ENCODE measurements around the gene TENM3. TPM values are rescaled to one million over a fixed set of nuclear protein-coding genes. Genes with fewer than 3 reads are reported as not detected.

The TENM3 gene
- total RNA-seq, 4 donors from 2014 or later: 0.69 to 8.2 (median 2.3) TPM

GRCh38 chr4:182569561-182569960 lies 326.4 kb downstream of the TENM3 start:
- intact Hi-C loops (cut with DNase I; ENCODE audit: low total_unique reads): no loop called here
- 90 to 92% methylated on average over 4 of the region's 4 CpGs for WGBS, 2 donors
- H3K4me3 ChIP-seq (ENCODE audit: low read depth, poor library complexity, severe bottlenecking): no peak overlapping the region
- no peak for DNase-seq (ENCODE audit: low spot score in 2 of 2)
- TF ChIP-seq CTCF (IDR thresholded peaks at IDR 0.05) (no peak), POLR2A (IDR thresholded peaks at IDR 0.05) (no peak)

- no peak for DNase-seq (ENCODE audit: low spot score in 2 of 2)
- TF ChIP-seq CTCF (IDR thresholded peaks at IDR 0.05) (no peak), POLR2A (IDR thresholded peaks at IDR 0.05) (no peak)
- intact Hi-C loops (cut with DNase I; ENCODE audit: low total_unique reads): no loop called here
- WGBS, 2 donors: 73 to 77% methylated on average over 5 of the region's 5 CpGs
- no peak overlapping the region for H3K4me3 ChIP-seq (ENCODE audit: low read depth, poor library complexity, severe bottlenecking)
Observed at GRCh38 chr4:182574706-182575105, 331.5 kb downstream of the TENM3 start.

DNA sequence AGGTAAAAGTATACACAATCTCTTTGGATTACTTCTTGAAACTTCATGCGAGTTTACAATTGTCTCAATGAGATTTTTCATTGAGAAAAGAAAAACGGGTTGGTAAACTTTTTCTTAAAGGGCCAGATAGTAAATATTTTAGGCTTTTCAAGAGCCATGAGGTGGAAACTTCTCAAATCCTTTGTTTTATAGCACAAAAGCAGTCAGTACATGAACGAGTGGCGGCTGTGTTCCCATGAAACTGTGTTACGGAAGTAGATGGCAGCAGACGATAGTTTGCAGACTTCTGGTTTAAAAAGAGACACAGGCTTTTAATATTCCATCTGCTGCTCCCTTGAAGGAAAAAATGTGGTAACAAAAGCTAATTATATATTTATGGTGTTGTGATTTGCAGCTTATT lies 332.0 kb downstream of the TENM3 start:
- 51 to 55% methylated on average over 6 of the region's 6 CpGs for WGBS, 2 donors
- H3K4me3 ChIP-seq (ENCODE audit: low read depth, poor library complexity, severe bottlenecking): no peak overlapping the region
- TF ChIP-seq POLR2A (IDR thresholded peaks at IDR 0.05) (no peak), CTCF (IDR thresholded peaks at IDR 0.05) (no peak)
- intact Hi-C loops (cut with DNase I; ENCODE audit: low total_unique reads): no loop called here
- no peak for DNase-seq (ENCODE audit: low spot score in 2 of 2)

DNA sequence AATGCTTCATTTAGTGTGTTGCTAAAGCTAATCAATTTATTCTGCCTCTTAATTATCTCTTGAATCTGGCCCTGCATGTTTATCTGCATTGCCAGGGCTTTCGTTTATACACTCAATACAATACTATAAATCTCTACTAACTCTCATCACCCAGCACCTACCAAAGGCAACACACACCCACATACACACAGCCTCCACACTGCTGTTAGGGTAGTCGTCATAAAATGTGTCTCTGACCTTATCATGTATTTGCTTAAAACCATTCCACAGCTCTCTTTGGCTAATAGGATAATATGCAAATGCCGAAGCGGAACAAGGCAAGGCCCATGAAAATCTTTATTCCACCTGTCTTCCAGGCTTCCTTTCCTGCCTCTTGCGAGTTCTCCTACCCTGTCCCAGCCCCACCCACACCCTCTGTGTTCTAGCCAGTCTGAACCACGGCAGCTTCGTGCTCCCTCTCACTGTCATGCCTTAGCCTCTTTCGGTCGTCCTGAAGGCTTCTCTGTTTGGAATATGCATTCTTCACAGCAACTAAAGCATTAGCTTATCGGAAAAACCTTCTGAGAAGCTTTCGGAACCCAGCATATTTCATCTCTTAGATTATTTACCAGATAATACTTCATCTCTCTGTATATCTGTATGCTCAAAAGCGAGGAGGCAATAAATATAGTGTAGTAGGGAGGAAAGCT lies 333.5 kb downstream of the TENM3 start:
- H3K4me3 ChIP-seq (ENCODE audit: low read depth, poor library complexity, severe bottlenecking): no peak overlapping the region
- WGBS, 2 donors: 60 to 65% methylated on average over 12 of the region's 12 CpGs
- no peak for TF ChIP-seq POLR2A (IDR thresholded peaks at IDR 0.05)
- no peak for TF ChIP-seq CTCF (IDR thresholded peaks at IDR 0.05)
- intact Hi-C loops (cut with DNase I; ENCODE audit: low total_unique reads): no loop called here
- DNase-seq (ENCODE audit: low spot score in 2 of 2): no peak

GRCh38 chr4:182577411-182577810 lies 334.2 kb downstream of the TENM3 start:
- WGBS, 2 donors: 83 to 88% methylated on average over 5 of the region's 5 CpGs
- TF ChIP-seq CTCF (IDR thresholded peaks at IDR 0.05) (no peak), POLR2A (IDR thresholded peaks at IDR 0.05) (no peak)
- no peak for DNase-seq (ENCODE audit: low spot score in 2 of 2)
- no peak overlapping the region for H3K4me3 ChIP-seq (ENCODE audit: low read depth, poor library complexity, severe bottlenecking)
- intact Hi-C loops (cut with DNase I; ENCODE audit: low total_unique reads): no loop called here

GRCh38 chr4:182578402-182578801 lies 335.2 kb downstream of the TENM3 start:
- DNase-seq (ENCODE audit: low spot score in 2 of 2): no peak
- H3K4me3 ChIP-seq (ENCODE audit: low read depth, poor library complexity, severe bottlenecking): no peak overlapping the region
- intact Hi-C loops (cut with DNase I; ENCODE audit: low total_unique reads): no loop called here
- no peak for TF ChIP-seq POLR2A (IDR thresholded peaks at IDR 0.05)
- TF ChIP-seq CTCF (IDR thresholded peaks at IDR 0.05): no peak

Measured in lower leg skin (tissue), 4 donors.